CD4-positive, alpha-beta T cell treated with Interferon alpha-2 for 1 hour (primary cell): ENCODE data around the gene OR2A14.
A peak's percentile ranks its signal among the peaks of the same experiment; 100 is the strongest.
"Not testable (repeated sequence)": the region's sequence is repeated elsewhere in the genome, so short reads cannot be mapped to it uniquely, and the experiment has no call there.

Experiments used
- DNase-seq, 2 donors: peaks; one replicate each; pipeline ENCODE4 v3.0.0-alpha.2; 2020 to 2022

The OR2A14 gene, protein sequence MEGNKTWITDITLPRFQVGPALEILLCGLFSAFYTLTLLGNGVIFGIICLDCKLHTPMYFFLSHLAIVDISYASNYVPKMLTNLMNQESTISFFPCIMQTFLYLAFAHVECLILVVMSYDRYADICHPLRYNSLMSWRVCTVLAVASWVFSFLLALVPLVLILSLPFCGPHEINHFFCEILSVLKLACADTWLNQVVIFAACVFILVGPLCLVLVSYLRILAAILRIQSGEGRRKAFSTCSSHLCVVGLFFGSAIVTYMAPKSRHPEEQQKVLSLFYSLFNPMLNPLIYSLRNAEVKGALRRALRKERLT

DNA sequence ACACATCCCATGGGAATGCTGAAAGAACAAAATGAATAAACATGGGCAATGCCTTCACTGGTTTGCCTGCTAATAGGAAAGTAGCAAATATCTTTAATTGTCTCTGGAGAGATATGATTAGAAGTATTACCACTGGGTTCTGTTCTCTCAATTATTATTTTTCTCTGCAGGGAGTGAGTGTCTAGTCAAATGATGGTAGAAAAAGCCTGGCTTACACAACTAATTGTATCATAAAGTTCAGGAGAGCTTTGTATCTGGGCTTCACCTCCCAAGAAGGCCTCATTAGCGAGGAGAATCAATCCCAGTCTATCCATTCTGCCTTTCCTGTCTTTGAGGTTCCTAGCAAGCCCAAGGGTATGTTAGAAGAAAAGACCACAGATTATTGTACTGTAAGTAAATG, at the start of gene OR2A14:
TSS of gene OR2A14 (plus strand) at position 301 of the 400 bp plus-strand sequence. CDS start 5,937 bp downstream, outside the sequence.
- DNase-seq = no peak

DNA sequence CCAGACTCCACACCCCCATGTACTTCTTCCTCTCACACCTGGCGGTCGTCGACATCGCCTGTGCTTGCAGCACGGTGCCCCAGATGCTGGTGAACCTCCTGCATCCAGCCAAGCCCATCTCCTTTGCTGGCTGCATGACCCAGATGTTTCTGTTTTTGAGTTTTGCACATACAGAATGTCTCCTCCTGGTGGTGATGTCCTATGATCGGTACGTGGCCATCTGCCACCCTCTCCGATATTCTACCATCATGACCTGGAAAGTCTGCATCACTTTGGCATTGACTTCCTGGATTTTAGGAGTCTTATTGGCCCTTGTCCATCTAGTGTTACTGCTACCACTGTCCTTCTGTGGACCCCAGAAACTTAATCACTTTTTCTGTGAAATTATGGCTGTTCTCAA, 48.6 kb upstream of the OR2A14 start:
- no peak for DNase-seq

DNA sequence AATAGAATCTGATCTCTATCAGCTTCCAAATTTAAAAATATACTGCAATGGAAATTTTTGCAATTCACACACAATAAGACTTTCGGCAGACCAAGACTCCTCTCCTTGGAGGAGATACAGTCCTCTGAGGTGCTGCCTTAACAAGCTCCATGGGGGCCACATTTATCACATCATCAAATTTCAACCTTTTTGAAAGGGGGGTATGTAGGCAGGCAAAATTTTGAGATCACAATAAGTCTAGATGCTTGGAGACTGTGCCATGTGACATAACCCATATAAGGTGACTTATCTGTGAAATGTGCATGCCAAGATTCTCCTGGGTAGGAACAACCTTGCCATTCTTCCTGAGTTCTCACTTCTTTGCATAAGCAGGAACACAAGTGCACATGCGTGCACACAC, 37.0 kb upstream of the OR2A14 start, which contains the start of gene OR2A12:
TSS of gene OR2A12 (plus strand) at position 301 of the 400 bp plus-strand sequence. CDS start 8,830 bp downstream, outside the sequence.
- no peak for DNase-seq

DNA sequence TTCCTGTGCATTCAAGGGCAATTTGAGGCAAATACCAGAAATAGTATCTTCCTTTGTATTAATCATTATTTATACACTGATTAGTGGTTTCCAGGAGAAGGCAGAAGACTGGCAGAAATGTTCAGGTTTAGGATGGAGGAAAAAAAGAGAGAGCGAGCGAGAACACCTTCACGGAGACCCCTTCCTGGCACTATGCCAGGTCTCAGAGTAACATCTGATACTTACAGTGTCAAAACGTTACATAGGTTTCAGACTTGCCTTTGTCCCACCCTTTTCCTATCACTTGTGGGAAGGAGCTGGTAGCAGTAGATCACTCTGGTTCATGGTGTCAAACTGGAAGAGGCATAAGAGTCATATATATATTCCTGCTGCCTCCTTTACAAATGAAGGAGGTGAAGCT, 36.2 kb upstream of the OR2A14 start:
- DNase-seq = no peak

DNA sequence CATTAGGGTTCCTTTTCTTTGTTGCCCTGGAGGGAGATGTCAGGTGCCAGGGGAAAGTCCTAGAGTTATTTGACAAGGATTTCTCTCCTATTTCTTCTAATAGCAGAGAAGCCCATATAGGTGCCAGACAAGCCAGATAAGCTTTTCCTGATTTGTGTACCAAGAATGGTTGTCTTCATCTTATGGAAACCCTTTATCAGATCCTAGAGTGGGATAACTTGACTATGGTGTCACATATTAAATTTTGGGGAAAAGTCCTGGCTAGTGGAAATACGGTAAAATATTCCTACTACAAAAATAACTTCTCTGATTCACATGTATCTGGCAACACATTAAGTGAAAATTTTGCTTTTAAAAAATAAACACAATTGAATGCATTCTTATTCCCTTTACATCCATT, 35.7 kb upstream of the OR2A14 start:
- DNase-seq = no peak

DNA sequence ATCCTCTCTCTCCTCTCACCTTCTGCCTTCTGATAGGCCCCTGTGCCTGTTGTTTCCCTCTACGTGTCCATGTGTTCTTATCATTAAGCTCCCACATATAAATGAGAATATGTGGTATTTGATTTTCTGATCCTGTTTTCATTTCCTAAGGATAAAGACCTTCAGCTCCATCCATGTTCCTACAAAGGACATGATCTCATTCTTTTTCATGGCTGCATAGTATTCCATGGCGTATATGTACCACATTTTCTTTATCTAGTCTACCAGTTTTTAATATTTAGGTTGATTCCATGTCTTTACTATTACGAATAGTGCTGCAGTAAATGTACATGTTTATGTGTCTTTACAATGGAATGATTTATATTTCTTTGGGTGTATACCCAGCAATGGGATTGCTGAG, 32.3 kb upstream of the OR2A14 start:
- no peak for DNase-seq

DNA sequence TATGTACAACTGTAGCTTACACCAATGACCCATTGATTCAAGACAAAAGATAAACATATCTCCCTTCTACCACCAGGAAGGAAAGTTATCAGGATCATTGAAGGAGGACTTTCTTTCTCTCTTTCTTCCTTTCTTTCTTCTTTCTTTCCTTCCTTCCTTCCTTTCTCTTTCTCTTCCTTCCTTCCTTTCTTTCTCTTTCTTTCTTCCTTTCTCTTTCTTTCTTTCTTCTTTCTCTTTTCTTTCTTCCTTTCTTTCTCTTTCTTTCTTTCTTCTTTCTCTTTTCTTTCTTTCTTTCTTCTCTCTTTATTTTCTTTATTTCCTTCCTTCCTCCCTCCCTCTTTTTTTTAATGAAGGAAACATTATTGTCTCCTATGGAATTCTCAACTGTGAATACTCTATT, 24.2 kb upstream of the OR2A14 start:
- DNase-seq = no peak

DNA sequence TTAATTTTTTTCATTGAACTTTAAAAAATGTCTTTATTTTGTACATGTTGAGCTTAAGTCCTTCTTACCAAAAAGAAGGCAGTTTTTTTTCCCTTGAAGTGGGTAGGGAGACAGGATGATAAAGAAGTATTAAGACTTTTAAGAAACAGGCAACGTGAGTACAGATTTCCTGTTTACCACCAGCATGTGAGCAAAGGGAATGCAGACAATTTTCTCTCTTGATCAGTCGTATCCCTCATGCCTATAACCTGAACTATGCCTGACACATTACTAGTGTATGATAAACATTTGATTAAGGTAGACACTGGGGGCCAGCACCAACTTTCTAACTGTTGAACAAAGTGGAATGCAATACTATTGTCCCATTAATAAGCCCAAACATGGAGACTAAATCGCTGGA, 22.4 kb upstream of the OR2A14 start:
- DNase-seq = no peak

DNA sequence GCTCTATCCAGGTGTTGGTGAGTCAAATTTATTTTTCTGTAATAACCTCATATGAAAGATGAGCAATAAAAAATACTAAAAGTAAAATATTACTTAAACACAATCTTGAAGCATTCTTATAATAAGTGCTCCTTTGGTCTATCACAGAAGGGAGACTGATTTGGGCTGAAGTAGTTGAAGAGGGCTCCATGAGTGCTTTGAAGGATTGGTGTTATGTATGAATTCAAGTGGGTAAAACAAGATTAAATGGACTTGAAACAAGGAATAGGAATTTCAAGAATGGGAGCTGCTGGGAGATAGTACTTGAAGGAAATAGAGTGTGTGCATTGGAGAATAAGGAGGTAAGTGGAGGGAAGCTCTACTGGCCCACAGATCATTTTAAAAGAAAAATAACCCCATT, 20.9 kb upstream of the OR2A14 start:
- DNase-seq = no peak

DNA sequence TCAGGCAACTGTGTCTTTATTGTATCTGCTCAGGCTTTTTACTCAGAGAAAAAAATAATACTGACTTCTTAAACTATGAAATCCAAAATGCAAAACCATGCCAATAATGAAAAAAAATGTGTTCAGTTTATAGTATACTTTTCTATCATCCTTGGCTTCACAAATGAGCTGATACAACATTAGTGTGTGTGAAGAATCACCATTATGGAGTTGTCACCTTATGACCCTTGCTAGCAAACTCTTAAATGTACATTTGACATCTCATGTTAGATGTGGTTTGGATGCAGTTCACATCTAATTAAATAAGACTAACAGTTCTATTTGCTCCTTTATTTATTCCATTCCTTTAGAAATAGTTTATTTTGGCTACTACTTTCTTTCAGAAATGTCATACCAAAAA, 17.8 kb upstream of the OR2A14 start:
- DNase-seq = no peak

DNA sequence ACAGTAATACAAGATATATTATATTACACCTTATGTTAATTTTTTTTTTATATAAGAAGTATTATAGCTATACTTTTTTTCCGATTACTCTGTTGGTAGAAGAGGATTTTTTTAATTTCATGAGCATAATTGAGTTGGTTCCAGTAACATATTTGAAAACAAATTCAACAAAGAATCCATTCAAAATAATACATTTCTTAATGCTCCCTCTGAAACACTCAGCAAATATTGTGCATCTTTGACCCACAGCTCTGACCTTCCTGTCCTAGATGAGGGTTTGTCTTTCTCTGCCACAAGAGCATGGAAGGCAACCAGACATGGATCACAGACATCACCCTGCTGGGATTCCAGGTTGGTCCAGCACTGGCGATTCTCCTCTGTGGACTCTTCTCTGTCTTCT, 13.7 kb upstream of the OR2A14 start, which contains the start of gene OR2A2:
TSS of gene OR2A2 (plus strand) at position 301 of the 400 bp plus-strand sequence. CDS start at position 301, 0 bp downstream.
- no peak for DNase-seq

DNA sequence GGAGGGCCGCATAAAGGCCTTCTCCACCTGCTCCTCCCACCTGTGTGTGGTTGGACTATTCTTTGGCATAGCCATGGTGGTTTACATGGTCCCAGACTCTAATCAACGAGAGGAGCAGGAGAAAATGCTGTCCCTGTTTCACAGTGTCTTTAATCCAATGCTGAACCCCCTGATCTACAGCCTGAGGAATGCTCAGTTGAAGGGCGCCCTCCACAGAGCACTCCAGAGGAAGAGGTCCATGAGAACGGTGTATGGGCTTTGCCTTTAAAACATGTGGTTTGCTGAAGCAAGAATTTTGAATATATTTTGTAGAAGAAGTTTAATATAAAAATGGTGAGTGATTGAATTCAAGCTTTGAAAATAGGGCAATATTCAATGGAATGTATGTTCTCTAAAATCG, 12.7 kb upstream of the OR2A14 start:
- DNase-seq = no peak

DNA sequence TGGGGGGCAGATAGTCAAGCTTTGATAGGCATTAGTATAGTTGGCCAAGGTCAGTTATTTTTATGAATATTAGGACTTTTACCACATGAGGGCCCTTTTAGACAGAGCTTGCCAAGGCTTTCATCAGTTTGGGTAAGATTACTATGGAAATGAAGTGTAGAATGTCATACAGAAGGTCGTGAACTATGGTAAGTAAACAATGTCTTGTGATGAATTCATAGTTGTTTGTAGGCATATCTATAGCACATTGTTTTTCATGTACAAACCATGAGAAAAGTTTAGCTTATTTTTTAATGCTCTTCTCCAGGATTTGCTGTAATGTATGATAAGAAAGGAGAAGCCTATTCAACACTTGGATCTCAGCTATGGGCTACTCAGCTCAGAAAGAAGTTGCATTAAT, 9.3 kb upstream of the OR2A14 start:
- no peak for DNase-seq

DNA sequence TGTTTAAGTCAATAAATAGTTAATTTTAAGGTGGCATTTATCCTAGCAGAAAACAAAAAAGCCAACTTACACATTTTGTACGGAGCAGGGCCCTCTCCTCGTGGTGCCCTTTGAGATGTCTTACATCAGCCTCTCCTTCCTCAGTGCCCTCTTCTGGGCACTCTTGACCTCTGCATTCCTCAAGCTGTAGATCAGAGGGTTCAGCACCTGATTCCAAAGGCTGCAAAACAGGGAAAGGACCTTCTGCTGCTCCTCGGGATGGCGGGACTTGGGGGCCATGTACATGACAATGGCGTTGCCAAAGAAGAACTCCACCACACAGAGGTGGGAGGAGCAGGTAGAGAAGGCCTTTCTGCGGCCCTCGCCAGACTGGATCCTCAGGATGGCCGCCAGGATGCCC, 4.6 kb upstream of the OR2A14 start:
- DNase-seq = no peak

DNA sequence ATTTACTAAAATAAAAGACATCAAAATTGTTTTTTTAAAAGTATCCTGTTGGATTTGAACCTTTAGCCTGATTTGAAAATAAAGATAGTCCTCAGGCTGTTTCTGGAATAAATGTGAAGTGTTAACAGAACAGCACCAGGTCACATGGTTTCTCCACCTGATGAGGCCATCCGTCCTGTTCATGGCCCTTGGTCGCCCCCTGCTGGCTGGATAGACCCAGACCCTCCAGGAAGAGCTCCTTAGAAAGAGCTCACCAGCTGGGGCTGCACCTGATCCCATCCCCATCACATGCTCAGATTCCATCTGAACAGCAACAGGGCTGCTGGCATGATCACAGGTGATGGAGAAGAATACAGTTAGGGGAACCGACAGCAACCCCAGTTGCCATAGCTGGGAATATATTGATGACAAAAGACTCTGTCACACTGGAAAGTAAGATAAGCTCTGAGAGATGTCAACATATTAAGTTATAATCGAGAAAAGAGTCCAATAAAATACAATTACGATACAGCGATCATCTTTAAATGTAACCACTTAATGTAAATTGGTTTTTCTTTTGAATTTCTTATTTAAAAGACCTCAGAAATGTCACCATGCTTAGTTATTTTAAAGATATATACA, 4.8 kb downstream of the OR2A14 start:
- DNase-seq = peak; percentile 79 to 83

DNA sequence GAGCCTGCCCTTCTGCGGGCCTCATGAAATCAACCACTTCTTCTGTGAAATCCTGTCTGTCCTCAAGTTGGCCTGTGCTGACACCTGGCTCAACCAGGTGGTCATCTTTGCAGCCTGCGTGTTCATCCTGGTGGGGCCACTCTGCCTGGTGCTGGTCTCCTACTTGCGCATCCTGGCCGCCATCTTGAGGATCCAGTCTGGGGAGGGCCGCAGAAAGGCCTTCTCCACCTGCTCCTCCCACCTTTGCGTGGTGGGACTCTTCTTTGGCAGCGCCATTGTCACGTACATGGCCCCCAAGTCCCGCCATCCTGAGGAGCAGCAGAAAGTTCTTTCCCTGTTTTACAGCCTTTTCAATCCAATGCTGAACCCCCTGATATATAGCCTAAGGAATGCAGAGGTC, 6.6 kb downstream of the OR2A14 start:
- DNase-seq = not testable (repeated sequence)

DNA sequence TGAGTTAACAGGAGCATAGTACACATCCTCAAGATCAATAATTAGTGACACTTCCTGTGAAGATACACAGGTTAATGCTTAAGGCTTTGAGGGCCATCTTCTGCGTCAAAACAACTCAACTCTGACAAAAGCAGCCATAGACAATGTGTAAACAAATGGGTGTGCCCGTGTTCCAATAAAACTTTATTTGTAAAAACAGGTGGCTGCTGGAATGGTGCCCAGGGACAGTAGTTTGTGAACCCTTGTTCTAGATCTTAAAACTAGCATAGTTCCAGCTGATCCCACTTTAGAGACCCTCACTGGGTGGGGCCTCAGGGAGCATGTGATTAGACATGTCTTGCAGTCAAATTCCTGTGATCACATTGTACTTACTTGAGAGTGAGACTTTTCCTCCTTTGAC, 7.8 kb downstream of the OR2A14 start:
- DNase-seq = no peak

DNA sequence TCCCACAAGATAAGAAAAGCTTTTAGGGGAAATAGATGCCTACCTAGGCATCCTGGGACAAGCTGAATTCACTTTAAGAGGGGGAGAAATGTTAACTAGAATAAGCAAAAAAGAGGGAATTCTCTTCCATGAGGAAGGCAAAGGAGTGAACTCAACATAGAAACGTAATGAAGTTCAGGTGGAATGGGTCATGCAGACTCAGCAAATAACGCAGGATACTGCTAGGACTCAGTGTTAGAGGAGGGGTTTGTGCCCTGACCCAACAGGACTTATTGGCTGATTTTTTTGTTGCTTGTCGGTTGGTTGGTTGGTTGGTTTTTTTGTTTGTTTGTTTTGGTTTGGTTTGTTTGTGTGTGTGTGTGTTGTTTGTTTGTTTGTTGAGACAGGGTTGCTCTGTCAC, 9.3 kb downstream of the OR2A14 start:
- DNase-seq = no peak

DNA sequence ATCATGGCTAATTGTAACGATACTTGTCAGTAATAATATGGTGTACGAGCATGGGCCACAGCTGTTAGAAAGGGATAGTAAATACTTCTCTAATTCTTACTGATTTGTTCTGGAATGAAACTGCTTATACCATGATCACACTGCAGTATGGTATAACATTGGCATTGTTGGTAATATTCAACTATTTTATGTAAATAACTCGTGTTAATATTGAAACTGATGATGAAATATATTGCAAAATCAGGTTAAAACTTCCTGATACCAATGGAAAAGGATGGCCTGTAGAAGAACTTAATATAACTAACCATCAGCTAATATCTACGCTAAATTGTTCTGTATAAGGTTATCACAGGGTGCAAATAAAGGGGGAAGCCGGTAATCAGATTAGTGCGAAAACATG, 10.3 kb downstream of the OR2A14 start:
- DNase-seq = no peak

DNA sequence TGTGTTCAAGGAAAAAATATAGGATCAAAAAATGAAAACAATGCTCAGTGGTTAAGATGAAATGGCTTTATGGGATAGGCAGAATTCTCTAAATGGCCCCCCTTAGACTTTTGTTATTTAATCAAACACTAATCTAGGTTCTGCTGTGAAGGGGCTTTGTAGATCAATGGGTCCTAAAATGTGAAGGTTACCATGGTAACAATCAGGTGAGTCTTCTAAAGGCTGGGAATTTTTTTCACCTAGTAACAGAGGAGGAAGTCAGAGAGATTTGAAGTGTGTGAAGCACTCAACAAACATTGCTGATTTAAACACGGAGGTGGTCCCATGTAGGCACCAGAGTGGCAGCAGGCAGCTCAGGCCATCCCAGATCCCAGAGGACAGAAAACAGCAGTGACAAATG, 11.1 kb downstream of the OR2A14 start:
- no peak for DNase-seq

DNA sequence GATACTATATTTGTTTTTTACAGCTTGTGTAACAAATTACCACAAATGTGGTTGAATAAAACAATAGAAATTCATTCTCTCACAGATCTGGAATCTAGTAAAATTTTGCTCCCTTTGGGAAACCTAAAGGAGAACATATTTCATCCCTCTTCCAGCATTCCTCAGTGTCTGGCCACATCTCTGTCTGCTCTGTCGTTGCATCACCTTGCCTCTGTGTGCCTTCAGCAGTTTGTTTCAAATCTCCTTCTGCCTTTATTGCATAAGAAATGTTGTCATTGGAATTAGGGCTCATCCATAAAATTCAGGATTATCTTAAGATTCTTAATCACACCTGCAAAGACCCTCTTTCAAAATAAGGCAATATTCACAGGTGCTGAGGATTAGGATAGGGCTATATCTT, 14.5 kb downstream of the OR2A14 start:
- DNase-seq = no peak

DNA sequence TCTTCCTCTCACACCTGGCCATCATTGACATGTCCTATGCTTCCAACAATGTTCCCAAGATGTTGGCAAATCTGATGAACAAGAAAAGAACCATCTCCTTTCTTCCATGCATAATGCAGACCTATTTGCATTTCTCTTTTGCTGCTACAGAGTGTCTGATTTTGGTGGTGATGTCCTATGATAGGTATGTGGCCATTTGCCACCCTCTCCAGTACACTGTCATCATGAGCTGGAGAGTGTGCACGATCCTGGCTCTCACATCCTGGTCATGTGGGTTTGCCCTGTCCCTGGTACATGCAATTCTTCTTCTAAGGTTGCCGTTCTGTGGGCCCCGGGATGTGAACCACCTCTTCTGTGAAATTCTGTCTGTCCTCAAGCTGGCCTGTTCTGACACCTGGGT, 19.2 kb downstream of the OR2A14 start:
- no peak for DNase-seq

DNA sequence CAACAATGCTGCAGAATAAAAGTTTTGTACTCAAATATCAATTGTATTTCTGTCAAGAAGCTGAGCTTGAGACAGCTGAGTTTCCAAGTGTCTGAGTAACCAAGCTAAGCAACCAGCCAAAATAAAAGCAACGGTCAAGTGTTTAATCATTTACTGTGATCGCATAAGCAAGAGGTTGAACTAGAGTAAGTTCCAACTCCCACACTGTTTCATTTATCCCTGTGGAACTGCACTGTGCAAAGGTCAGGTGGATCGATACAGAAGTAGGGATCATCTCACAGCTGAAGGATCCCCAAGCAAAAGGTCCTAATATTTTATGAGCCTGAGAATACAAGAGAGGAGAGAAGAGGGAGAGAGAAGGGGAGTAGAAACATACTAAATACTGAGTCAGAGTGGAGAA, 21.4 kb downstream of the OR2A14 start:
- DNase-seq = no peak

DNA sequence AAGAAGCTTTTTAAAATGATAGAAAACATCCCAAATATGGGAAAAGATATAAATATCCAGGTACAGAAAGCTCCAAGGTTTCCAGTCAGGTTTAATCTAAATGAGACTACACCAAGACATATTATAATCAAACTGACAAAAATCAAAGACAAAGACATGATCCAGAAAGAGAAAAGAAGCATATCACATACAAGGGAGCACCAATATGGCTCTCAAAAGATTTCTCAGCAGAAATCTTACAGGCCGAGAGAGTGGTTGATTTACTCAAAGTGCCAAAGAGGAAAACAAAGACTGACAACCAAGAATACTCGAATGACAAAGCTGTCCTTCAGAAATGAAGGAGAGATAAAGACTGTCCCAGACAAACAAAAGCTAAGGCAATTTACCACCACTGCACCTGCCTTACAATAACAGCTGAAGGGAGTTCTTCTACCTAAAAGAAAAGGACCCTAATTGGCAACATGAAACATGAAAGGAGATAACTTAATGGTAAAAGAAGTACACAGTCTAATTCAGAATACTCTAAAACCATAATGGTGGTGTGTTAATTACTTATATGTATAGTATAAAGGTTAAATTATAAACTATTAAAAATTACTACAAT, 25.4 kb downstream of the OR2A14 start:
- no peak for DNase-seq
